NCI-H524 treated with DMSO at 0.1 percent for 48 hours (cell line): ENCODE measurements around the gene MCM9.

Source experiments
- DNase-seq: peaks from one replicate; lab custom pipeline; 2025; lab: John Stamatoyannopoulos, UW

The MCM9 gene

GRCh38 chr6:118864341-118865099 lies 70.4 kb downstream of the MCM9 start:
- no peak for DNase-seq

DNA sequence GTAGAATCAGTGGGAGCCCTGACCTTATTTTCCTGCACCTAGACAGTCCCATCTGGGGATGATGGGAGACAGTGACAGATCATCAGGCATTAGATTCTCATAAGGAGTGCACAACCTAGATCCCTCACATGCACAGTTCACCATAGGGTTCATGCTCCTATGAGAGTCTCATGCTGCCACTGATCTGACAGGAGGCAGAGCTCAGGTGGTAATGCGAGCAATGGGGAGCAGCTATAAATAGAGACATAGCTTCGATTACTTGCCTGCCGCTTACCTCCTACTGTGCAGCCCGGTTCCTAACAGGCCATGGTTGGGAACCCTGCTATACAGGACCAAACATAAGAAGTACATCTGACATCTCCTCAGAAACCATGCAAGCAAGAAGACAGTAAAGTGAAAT lies 72.5 kb downstream of the MCM9 start:
- no peak for DNase-seq

DNA sequence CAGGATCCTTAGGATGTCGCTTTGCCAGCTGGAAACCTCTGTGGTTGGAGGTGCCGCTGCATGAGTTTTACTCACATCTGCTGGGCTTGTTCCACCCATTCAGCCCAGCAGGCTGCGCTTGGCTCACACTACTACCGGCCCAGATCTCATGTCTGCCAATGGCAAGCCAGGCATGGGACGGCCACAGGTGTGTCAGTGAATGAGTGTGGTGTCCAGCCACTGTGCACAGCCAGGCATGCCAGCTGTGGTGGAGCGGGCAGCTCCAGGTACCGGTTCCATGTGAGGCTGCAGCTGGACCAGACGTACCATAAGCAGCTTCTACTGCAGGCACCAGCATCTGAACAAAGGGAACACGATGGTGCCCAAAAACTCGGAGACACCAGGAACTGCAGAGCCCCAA lies 74.1 kb downstream of the MCM9 start:
- DNase-seq = no peak

DNA sequence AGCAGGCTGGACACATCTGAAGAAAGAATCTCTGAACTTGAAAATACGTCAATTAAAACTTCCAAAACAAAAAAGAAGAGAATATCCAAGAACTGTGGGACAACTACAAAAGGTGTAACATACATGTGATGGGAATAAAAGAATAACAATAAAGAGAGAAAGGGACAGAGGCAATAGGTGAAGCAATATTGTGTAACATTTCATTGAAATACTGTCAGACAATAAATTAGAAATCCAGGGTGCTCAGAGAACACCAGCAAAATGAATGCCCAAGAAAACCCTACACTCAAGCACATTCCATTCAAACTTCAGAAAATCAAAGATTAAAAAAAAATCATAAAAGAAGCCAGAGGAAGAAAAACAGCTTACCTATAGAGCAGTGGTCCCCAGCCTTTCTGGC lies 74.6 kb downstream of the MCM9 start:
- no peak for DNase-seq

- DNase-seq = no peak
Measured at GRCh38 chr6:118859517-118860064, 75.4 kb downstream of the MCM9 start.

DNA sequence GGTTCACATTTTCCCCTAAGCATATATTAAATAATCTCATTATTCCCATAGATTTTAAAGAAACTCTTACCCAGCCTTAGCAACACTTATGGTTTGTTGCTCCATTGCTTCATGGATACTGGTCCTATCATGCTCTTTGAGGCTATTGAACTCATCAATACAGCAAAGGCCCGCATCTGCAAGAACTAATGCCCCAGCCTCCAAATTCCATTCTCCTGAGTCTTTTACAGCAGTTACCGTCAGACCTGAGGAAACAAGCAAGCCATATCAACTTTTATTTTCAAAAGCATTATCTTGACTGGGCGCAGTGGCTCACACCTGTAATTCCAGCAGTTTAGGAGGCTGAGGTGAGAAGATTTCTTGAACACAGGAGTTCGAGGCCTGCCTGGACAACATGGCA lies 78.7 kb downstream of the MCM9 start:
- DNase-seq = no peak

DNA sequence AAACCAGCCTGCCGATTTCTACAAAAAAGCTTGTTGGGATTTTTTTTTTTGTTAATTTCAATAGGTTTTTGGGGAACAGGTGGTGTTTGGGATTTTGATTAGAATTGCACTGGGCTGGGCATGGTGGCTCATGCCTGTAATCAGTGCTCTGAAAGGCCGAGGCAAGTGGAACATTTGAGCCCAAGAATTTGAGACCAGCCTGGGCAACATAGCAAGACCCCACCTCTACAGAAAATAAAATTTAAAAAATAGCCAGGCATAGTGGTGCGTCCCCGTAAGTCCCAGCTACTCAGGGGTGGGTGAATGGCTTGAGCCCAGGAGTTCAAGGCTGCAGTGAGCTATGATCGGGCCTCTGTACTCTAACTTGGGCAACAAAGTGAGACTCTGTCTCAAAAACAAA lies 81.6 kb downstream of the MCM9 start:
- no peak for DNase-seq

DNA sequence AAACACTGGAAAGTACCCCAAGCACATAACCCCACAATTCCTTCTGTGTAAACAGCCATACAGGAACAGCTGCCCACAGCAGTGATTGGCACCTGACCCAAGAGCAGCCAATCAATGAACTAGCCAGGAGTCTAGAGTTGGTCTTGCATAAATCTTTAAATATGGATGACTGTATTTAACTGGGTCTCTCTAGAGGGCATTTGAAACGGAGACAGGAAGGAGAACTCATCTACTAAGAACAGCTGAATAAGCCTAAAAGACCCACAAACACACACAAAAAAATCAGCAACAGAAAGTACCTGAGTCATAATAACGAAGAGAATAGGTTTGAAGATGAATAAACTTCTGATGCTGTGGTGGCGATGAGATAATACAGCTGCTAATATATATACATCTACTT lies 90.0 kb downstream of the MCM9 start:
- no peak for DNase-seq

- DNase-seq = no peak
Measured at GRCh38 chr6:118843685-118844390, 91.1 kb downstream of the MCM9 start.

- no peak for DNase-seq
Measured at GRCh38 chr6:118830691-118831090, 104.3 kb downstream of the MCM9 start.

DNA sequence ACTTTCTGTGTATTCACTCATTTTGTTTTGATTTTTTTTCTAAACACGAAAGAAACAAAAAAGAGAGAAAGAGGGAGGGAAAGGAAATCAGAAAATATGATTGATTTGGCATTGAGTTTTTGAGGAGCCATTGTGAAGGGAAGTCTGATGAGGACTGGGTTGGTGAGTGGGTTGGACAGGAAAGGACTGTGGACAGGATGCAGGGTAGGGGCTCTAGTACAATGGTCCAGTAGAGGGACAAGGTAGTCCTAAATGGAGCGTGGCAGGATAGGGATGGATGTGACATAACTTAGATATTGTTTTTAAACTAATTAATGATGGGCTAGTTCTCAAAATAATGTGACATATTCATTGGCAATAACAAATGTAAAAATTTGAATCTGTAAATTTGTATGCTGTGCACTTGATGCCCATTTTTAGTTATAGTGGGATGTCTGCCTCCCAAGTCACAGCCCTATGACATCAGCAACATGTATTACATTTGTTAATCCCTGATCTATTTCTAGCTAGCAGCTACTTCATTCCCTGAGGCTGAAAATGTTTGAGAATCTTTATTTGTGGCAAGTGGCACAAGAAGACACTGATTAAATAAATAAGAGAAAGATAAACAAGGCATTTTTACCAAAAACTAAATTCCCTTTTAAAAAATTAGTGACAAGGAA lies 105.0 kb downstream of the MCM9 start:
- no peak for DNase-seq

DNA sequence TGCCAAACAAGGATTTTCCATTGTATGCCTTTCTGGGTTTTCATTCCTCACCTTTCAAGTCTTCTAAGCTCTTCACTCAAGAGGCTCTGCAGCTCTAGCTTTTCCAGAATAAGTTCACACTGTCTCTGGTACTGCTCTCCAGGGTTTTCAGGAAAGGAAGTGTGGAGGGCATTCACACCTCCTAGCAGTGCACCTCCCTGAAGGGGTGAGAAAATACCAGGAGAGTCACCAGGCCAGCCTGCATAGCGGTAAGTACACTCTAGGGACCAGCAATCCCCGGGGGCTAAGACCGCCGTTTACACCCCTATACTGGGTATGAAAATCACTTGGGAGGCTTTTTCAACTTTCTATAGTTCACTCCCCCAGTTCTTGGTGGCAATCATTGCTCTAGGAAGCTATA lies 108.9 kb downstream of the MCM9 start:
- no peak for DNase-seq

DNA sequence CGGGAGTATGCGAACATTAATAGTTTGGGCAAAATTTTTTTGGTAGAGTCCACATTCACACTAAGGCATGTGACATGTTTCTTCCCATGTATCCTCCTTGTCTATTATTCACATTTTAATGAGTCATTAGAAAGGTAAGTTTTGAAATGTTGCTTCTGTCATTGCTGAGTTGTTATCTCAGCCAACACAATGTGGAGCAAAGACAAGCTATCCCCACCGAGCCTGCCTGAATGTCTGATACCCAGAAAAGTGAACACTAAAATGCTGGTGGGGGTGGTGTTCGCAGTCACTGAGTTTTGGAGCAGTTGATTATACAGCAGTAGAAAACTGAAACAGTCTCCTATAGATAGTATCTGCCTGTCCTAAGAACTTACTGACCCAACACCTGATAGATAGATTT lies 109.3 kb downstream of the MCM9 start:
- no peak for DNase-seq

GRCh38 chr6:118815495-118815894 lies 119.5 kb downstream of the MCM9 start:
- DNase-seq = no peak

DNA sequence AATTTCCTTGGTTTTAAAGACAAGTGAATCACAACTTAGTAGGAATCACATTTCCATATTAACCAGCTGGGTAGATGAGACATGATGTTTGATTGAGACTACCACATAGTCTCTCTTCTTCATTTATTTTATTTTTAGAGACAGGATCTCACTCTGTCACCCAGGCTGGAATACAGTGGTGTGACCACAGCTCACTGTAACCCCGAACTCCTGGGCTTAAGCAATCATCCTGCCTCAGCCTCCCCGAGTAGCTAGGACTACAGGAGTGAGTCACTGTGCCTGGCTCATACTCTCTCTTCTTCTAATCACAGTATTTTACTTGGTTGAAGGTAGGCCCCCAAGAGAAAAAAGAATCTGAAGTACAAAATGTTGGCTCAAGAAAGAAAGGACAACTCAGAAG lies 121.2 kb downstream of the MCM9 start:
- no peak for DNase-seq

DNA sequence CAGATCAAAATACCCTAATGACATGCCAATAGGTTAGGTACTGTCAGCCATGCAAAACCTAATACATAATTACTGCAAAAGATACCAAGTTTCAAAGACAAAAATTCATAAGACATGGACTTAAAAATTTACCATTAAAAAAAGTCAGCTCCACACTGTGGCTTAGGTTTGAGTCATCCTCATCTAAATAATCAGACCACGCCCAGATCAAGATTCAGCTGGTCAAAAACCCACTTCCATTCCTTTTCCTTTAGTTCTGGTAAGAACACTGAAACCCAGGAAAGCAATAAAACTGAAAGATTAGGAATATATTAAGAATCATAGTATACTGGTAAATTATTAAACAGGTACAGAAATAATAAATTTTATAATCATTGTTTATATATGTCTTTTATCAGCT lies 122.0 kb downstream of the MCM9 start:
- DNase-seq = no peak

GRCh38 chr6:118810420-118811027 lies 124.4 kb downstream of the MCM9 start:
- no peak for DNase-seq

DNA sequence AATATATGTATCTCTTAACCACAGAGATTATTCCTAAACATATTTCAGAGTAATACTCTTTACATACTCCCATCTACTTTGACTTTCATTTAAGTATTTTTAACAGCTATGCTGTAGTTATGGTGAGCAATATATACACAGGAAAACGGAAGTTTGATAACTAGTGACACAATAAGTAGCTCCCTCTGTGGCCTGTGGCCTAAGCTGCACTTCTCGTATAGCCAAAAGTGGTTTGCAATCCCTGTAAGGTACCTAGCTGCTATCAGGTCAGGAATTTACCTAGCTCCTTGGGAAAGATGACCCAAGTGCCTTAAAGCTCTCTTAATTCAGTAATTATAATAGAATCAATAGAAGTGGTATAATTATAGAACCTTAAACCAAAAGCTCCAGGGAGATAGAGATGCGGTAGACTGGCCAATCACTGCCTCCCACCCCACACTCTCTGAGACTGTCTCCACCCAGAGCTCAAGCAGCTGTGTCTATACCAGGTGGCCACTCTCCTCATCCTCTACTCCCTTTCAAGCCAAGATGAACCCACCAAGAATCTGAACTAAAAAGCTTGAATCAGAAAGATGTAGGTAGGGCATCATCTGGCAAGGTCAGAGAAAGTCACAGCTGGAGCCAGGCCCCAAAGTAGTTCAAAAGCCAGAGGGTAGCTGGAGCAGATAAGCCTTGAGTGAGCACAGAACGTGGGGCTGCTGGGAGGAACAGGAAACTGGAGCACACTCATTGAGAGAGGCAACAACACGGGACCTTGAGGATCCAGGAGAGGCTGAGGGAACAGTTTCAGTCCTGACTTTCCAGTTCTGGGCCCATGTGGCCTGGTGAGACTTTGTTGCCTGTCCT lies 125.9 kb downstream of the MCM9 start:
- DNase-seq = no peak

DNA sequence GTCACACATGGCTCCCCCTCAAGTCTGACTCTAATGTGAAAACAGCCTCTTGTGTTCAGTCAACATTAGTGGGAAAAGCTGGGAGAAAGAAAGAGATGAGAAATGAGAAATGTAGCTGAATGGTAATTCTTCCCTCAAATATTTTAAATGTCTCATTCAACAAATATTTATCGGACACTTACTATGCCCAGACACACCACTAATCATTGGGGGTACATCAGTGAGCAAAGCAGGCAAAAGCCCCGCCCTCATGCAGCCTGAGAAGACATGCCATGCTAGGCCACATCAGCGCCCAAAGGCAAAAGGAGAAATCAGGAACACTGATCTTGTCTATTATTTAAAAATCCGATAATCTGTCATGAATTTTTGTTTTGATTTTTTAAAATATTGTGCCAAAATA lies 130.9 kb downstream of the MCM9 start:
- DNase-seq = no peak

DNA sequence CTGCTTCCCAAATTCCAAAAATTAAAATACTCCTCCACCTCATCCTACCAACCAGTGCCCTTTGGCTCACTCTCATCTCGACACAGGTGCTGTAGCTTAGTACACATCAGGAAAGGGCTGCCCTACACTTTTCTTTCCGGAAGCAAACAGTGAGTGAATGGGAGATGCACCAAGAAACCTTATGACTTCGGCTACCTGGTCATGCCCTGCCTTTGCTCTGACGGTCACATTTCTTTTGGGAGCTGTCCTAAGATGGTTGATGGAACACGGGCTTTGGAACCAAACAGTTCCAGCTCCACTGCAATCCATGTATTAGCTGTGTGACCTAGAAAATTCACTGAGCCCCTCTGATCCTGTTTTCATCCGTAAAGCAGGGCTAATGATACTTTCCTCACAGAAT lies 133.7 kb downstream of the MCM9 start:
- DNase-seq = no peak

DNA sequence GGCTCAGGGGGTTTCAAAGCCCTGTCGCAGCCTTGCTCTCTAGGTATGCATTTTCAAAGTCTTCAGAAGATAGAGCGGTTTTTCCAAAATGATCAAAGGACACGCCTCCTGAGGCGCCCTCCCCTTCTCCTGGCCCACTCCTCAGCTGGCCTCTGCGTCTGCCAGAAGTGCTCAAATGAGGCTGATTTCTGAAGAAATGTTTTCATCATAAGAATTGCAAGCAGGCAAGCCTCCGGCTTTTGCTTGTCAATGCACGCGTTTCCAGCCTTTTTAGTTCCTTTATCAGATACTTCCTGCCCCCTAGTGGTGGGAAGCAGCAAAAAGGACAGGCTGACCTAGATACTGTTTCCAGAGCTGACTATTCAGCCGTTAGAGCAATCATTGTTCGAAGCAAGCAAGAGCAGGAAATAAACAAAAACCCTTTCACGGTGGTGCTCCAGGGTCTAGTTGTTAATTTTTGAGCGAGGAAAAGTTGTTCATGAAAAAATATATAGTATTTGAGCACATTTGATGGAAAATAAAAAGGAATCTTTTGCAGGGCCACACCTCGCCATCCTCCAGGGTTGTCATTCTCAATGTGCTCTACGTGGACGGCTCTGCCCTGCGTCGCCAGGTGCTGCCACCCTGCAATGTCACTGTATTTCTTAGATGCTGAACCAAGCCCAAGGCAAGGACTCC lies 134.4 kb downstream of the MCM9 start:
- DNase-seq = peak; percentile 29
